ENCODE data around the gene LPP.

The LPP gene

GRCh38 chr3:188939814-188940572 is 786.0 kb downstream of the LPP start:
- Histone ChIP-seq H3K4me1 (ENCODE audit: insufficient read depth, low read length) (peaks cover 18% of the 10 kb centered on the region), H3K9me3 (ENCODE audit: control insufficient read depth, insufficient read depth, low read length) (no peaks in the 10 kb centered on the region), H3K9ac (ENCODE audit: low read depth, low read length) (no peak overlapping the region), H3K36me3 (ENCODE audit: insufficient read depth, low read length) (no peaks in the 10 kb centered on the region)
